Gastrocnemius medialis (tissue), 4 donors: Measurements from ENCODE around the gene BTBD16.
A peak's percentile ranks its signal among the peaks of the same experiment; 100 is the strongest.

Experiments used
- POLR2A ChIP-seq, 2 donors: fragments of 450-650 bp; IDR thresholded peaks; one replicate each; pipeline ENCODE4 v1.6.1; 2017; ENCODE audit warnings: antibody characterized with exemption in 2 of 2, mild to moderate bottlenecking in 2 of 2, moderate library complexity in 2 of 2
- TF ChIP-seq, protein P1 (sequence below), 5 experiments: fragments of 450-650 bp in 3 of 5; fragments of 200-600 bp in 2 of 5; sonication (generic) in 2 of 5; IDR thresholded peaks in 4 of 5; conservative IDR thresholded peaks in 1 of 5; 1 replicate in 4 of 5; 2 replicates in 1 of 5; pipeline ENCODE4 v1.5.1; 2016 to 2019; ENCODE audit warnings: antibody characterized with exemption in 5 of 5, mild to moderate bottlenecking in 3 of 5, moderate library complexity in 3 of 5

DNA sequence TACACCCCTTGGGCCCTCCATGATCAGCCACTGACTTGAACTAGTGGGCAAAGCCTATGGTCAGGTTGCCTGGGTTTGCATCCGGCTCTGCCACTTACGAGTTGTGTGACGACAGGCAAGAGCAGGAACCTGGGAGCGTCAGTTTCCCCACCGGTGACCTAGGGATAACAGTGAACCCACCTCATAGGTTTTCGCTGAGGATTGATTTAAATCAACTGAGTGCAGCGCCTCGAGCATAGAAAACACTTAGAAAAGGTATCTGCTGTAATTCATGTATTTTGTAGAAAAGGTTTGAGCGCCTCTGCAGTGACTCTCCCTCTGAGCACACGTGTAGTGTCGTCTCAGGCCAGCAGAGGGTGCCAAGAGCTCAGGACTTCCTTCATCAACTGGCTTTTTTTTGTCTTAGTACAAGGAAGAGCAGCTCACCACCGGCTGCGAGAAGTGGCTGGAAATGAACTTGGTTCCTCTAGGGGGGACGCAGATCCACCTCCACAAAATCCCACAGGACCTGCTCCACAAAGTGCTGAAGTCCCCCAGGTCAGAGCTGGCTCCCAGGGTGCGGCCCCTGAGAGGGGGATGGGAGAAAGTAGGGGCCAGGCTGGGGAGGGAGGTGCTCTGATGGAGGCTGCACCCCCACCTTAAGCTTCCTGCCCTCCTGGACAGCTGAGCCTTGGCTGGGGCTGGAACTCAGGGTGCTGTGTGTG is 27.7 kb downstream of the BTBD16 start:
- TF ChIP-seq POLR2A (IDR thresholded peaks at IDR 0.05) = no peak
- TF ChIP-seq, protein P1, sequence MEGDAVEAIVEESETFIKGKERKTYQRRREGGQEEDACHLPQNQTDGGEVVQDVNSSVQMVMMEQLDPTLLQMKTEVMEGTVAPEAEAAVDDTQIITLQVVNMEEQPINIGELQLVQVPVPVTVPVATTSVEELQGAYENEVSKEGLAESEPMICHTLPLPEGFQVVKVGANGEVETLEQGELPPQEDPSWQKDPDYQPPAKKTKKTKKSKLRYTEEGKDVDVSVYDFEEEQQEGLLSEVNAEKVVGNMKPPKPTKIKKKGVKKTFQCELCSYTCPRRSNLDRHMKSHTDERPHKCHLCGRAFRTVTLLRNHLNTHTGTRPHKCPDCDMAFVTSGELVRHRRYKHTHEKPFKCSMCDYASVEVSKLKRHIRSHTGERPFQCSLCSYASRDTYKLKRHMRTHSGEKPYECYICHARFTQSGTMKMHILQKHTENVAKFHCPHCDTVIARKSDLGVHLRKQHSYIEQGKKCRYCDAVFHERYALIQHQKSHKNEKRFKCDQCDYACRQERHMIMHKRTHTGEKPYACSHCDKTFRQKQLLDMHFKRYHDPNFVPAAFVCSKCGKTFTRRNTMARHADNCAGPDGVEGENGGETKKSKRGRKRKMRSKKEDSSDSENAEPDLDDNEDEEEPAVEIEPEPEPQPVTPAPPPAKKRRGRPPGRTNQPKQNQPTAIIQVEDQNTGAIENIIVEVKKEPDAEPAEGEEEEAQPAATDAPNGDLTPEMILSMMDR (IDR thresholded peaks at IDR 0.05 in 4 of 5, conservative IDR thresholded peaks at IDR 0.05 in 1 of 5) = peak; percentile 79 to 92 (median 86)
